OCI-LY1 (cell line): ENCODE data around the gene EMCN.
"Not testable (repeated sequence)": the region's sequence is repeated elsewhere in the genome, so short reads cannot be mapped to it uniquely, and the experiment has no call there.

Experiments
- H2AFZ ChIP-seq: fragments of 200-600 bp; sonication (generic), shearing (Covaris generic); 2 replicates; pipeline ENCODE4 v1.6.0; 2014; ENCODE audit warnings: antibody characterized with exemption, mild to moderate bottlenecking, low read length
- H3F3A ChIP-seq: fragments of 200-600 bp; sonication (generic), shearing (Covaris generic); 2 replicates; pipeline ENCODE4 v1.6.0; 2014; ENCODE audit warnings: mild to moderate bottlenecking, antibody characterized with exemption, low read length, moderate library complexity; ENCODE audit not compliant: insufficient read depth
- H3K27ac ChIP-seq: fragments of 200-600 bp; sonication (generic); 2 replicates; pipeline ENCODE4 v1.5.1; 2014; ENCODE audit warnings: low read length, mixed run types, mild to moderate bottlenecking, low read depth; ENCODE audit not compliant: poor library complexity, severe bottlenecking
- H3K27me3 ChIP-seq: fragments of 200-600 bp; sonication (generic); 2 replicates; pipeline ENCODE4 v1.6.0; 2014; ENCODE audit warnings: antibody characterized with exemption, mild to moderate bottlenecking, low read length, moderate library complexity; ENCODE audit not compliant: insufficient read depth
- H3K36me3 ChIP-seq: fragments of 200-600 bp; sonication (generic); 2 replicates; pipeline ENCODE4 v1.6.1; 2014; ENCODE audit warnings: mild to moderate bottlenecking, antibody characterized with exemption, low read length, moderate library complexity, mixed read lengths; ENCODE audit not compliant: insufficient read depth
- H3K4me1 ChIP-seq: fragments of 200-600 bp; sonication (generic); 2 replicates; pipeline ENCODE4 v1.5.1; 2014; ENCODE audit warnings: mild to moderate bottlenecking, low read length, moderate library complexity; ENCODE audit not compliant: insufficient read depth, severe bottlenecking
- H3K4me2 ChIP-seq: fragments of 200-600 bp; sonication (generic), shearing (Covaris generic); 2 replicates; pipeline ENCODE4 v1.6.1; 2014; ENCODE audit warnings: low read length
- H3K4me3 ChIP-seq: fragments of 200-600 bp; sonication (generic); 2 replicates; pipeline ENCODE4 v1.5.1; 2014; ENCODE audit warnings: low read length, low read depth, mild to moderate bottlenecking, mixed read lengths; ENCODE audit not compliant: poor library complexity, severe bottlenecking
- H3K79me2 ChIP-seq: fragments of 200-600 bp; shearing (Covaris generic); 2 replicates; pipeline ENCODE4 v1.6.1; 2016; ENCODE audit warnings: mixed run types, low read length, mixed read lengths; ENCODE audit not compliant: insufficient read depth
- H3K9ac ChIP-seq: fragments of 200-600 bp; sonication (generic), shearing (Covaris generic); 2 replicates; pipeline ENCODE4 v1.6.1; 2014; ENCODE audit warnings: mild to moderate bottlenecking, low read length, mixed read lengths
- H3K9me2 ChIP-seq: fragments of 200-600 bp; sonication (generic), shearing (Covaris generic); 2 replicates; pipeline ENCODE4 v1.6.1; 2014; ENCODE audit warnings: low read depth, mild to moderate bottlenecking, low read length, mixed read lengths
- H3K9me3 ChIP-seq: fragments of 200-600 bp; shearing (Covaris generic); 2 replicates; pipeline ENCODE4 v1.6.1; 2014; ENCODE audit warnings: low read length, mixed read lengths
- H4K20me1 ChIP-seq: fragments of 200-600 bp; sonication (generic), shearing (Covaris generic); 2 replicates; pipeline ENCODE4 v1.6.0; 2016; ENCODE audit warnings: mild to moderate bottlenecking, low read length; ENCODE audit not compliant: insufficient read depth
- CTCF ChIP-seq: fragments of 200-600 bp; sonication (generic), shearing (Covaris generic); IDR thresholded peaks from 2 replicates; pipeline ENCODE4 v1.5.1; 2017; ENCODE audit warnings: mild to moderate bottlenecking, antibody characterized with exemption, low read length, moderate library complexity, mixed read lengths
- EZH2 ChIP-seq: fragments of 200-600 bp; sonication (generic), shearing (Covaris generic); IDR thresholded peaks from 2 replicates; pipeline ENCODE4 v1.8.0; 2017; ENCODE audit warnings: borderline replicate concordance, mixed run types, mild to moderate bottlenecking, antibody characterized with exemption, low read length, moderate library complexity, mixed read lengths

The EMCN gene

GRCh38 chr4:100391086-100391485 lies 126.7 kb downstream of the EMCN start:
- Histone ChIP-seq H3K9me3 (no peaks in the 10 kb centered on the region), H3K9me2 (no peaks in the 10 kb centered on the region), H3K9ac (no peak overlapping the region), H3K36me3 (no peaks in the 10 kb centered on the region), H3K4me3 (no peak overlapping the region), H3K27ac (no peak overlapping the region), H3K27me3 (no peaks in the 10 kb centered on the region), H3F3A (no peaks in the 10 kb centered on the region), H3K79me2 (no peaks in the 10 kb centered on the region), H4K20me1 (no peaks in the 10 kb centered on the region), H3K4me2 (no peak overlapping the region), H3K4me1 (no peaks in the 10 kb centered on the region), H2AFZ (no peak overlapping the region)
- TF ChIP-seq EZH2, result no peak

GRCh38 chr4:100386270-100386669 lies 131.6 kb downstream of the EMCN start:
- H3K9me3 ChIP-seq, result no peaks in the 10 kb centered on the region
- H2AFZ ChIP-seq, result no peak overlapping the region
- H3K36me3 ChIP-seq, result no peaks in the 10 kb centered on the region
- no peaks in the 10 kb centered on the region for H3F3A ChIP-seq
- no peaks in the 10 kb centered on the region for H3K4me1 ChIP-seq
- H3K27me3 ChIP-seq, result no peaks in the 10 kb centered on the region
- H3K9me2 ChIP-seq, result no peaks in the 10 kb centered on the region
- TF ChIP-seq CTCF (no peak), EZH2 (no peak)
- no peak overlapping the region for H3K9ac ChIP-seq
- no peak overlapping the region for H3K4me3 ChIP-seq
- H3K4me2 ChIP-seq, result no peak overlapping the region
- no peaks in the 10 kb centered on the region for H3K79me2 ChIP-seq
- no peaks in the 10 kb centered on the region for H4K20me1 ChIP-seq
- no peak overlapping the region for H3K27ac ChIP-seq

GRCh38 chr4:100380401-100380800 lies 137.4 kb downstream of the EMCN start:
- not testable (repeated sequence) for H3K4me2 ChIP-seq

GRCh38 chr4:100379583-100380105 lies 138.2 kb downstream of the EMCN start:
- no peak overlapping the region for H2AFZ ChIP-seq
- no peak for TF ChIP-seq EZH2
- TF ChIP-seq CTCF, result no peak
- no peak overlapping the region for H3K9ac ChIP-seq
- no peaks in the 10 kb centered on the region for H3K79me2 ChIP-seq
- no peak overlapping the region for H3K4me3 ChIP-seq
- no peak overlapping the region for H3K4me2 ChIP-seq
- H3K27ac ChIP-seq, result no peak overlapping the region
- H3K27me3 ChIP-seq, result no peaks in the 10 kb centered on the region
- H3F3A ChIP-seq, result no peaks in the 10 kb centered on the region
- no peaks in the 10 kb centered on the region for H3K4me1 ChIP-seq
- no peaks in the 10 kb centered on the region for H3K9me3 ChIP-seq
- H3K36me3 ChIP-seq, result no peaks in the 10 kb centered on the region
- no peaks in the 10 kb centered on the region for H4K20me1 ChIP-seq
- no peaks in the 10 kb centered on the region for H3K9me2 ChIP-seq

More at GRCh38 chr4:100380401-100380800, 137.4 kb downstream of the EMCN start:
- not testable (repeated sequence) for H3K27me3 ChIP-seq, H3K79me2 ChIP-seq, H3K27ac ChIP-seq, H3K4me3 ChIP-seq, H3K9me2 ChIP-seq, H3F3A ChIP-seq, H3K36me3 ChIP-seq, H3K4me1 ChIP-seq, H4K20me1 ChIP-seq, H3K9ac ChIP-seq, H3K9me3 ChIP-seq, H2AFZ ChIP-seq
